ENCODE results near the gene CHIC1. TPM values are rescaled to one million over a fixed set of nuclear protein-coding genes. Genes with fewer than 3 reads are reported as not detected.

The CHIC1 gene
- total RNA-seq, 4 donors from 2014 or later = 1.8 to 6.6 (median 4.8) TPM

DNA sequence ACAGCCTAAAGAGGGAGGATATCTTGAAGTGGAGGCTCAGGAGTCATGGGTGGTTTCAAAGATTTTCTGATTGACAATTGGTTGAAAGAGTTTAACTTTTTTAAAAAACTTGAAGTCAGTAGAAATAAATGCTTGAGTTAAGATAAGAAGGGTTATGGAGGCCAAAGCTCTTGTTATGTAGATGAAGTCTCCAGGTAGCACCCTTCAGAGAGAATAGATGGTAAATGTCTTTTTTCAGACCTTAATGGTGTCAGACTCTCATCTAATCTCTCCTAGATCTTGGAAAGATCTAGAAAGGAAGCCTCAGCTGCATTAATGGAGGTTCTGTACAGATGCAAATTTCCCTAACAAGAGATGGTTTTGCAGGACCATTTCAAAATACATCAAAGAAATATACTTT lies 6.8 kb upstream of the CHIC1 start:
- no peaks in the 10 kb centered on the region for H3K36me3 ChIP-seq
- no peaks in the 10 kb centered on the region for H3K27me3 ChIP-seq
- DNase-seq = no peak
- no peaks in the 10 kb centered on the region for H3K4me1 ChIP-seq
- no peak overlapping the region for H3K27ac ChIP-seq
- ATAC-seq = no peak
- intact Hi-C loops (cut with DNase I; ENCODE audit: low total_unique reads) (no loop called here), in situ Hi-C loops (cut with MboI; ENCODE audit: low sequenced_read_pairs in 4 of 4) (no loop called here)
- no peak overlapping the region for H3K4me3 ChIP-seq
- no peak for TF ChIP-seq POLR2A (IDR thresholded peaks at IDR 0.05)
- TF ChIP-seq, protein P1, sequence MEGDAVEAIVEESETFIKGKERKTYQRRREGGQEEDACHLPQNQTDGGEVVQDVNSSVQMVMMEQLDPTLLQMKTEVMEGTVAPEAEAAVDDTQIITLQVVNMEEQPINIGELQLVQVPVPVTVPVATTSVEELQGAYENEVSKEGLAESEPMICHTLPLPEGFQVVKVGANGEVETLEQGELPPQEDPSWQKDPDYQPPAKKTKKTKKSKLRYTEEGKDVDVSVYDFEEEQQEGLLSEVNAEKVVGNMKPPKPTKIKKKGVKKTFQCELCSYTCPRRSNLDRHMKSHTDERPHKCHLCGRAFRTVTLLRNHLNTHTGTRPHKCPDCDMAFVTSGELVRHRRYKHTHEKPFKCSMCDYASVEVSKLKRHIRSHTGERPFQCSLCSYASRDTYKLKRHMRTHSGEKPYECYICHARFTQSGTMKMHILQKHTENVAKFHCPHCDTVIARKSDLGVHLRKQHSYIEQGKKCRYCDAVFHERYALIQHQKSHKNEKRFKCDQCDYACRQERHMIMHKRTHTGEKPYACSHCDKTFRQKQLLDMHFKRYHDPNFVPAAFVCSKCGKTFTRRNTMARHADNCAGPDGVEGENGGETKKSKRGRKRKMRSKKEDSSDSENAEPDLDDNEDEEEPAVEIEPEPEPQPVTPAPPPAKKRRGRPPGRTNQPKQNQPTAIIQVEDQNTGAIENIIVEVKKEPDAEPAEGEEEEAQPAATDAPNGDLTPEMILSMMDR (IDR thresholded peaks at IDR 0.05 in 4 of 5, conservative IDR thresholded peaks at IDR 0.05 in 1 of 5) = no peak
- H3K9me3 ChIP-seq = no peaks in the 10 kb centered on the region

DNA sequence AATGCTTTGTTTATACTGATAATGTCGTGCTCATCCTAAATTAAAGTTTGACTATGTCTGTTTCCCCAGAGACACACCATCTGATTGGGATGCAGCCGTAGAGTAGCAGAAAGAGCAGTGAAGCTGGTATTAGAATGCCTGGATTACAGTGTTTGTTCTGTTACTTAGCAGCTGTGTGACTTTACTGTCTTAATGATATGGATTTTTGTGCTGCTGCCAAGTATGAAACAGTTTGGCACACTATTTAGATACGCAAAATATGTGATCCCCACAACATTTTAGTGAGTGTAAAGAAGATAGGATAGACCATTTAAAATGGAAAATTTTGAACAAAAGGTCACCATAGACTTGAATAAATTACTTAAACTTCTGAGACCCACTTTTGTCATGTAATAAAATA lies 1.2 kb upstream of the CHIC1 start:
- Histone ChIP-seq H3K27ac (no peak overlapping the region), H3K4me3 (no peak overlapping the region), H3K9me3 (no peaks in the 10 kb centered on the region), H3K27me3 (no peaks in the 10 kb centered on the region), H3K36me3 (no peaks in the 10 kb centered on the region), H3K4me1 (no peaks in the 10 kb centered on the region)
- in situ Hi-C loops (cut with MboI; ENCODE audit: low sequenced_read_pairs in 4 of 4) = no loop called here
- no peak for ATAC-seq
- DNase-seq = no peak
- no peak for TF ChIP-seq POLR2A (IDR thresholded peaks at IDR 0.05)
- TF ChIP-seq, protein P1 (IDR thresholded peaks at IDR 0.05 in 4 of 5, conservative IDR thresholded peaks at IDR 0.05 in 1 of 5) = no peak
- intact Hi-C loops (cut with DNase I; ENCODE audit: low total_unique reads) = no loop called here

DNA sequence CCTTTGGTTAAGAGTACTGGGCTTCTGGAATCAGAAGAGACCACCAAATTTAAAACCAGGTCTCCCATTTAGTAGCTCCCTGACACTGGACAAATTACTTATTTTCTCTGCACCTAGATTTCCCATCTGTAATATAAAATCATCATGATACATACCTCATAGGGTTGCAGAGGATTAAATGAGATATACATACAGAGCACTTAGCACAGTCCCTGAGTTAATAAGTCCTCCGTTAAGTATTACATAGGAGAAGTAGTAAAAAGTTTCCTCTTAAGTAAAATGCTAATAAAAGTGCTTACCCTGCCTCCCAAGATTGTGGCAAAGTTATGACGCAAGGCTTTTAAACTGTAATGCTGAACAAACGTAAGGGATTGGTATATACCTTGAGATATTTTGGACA lies 539 bp upstream of the CHIC1 start:
- H3K4me1 ChIP-seq = no peaks in the 10 kb centered on the region
- intact Hi-C loops (cut with DNase I; ENCODE audit: low total_unique reads) (no loop called here), in situ Hi-C loops (cut with MboI; ENCODE audit: low sequenced_read_pairs in 4 of 4) (no loop called here)
- ATAC-seq (peak in 1 of 2 donors; percentile 14), DNase-seq (no peak)
- no peaks in the 10 kb centered on the region for H3K36me3 ChIP-seq
- no peak for TF ChIP-seq POLR2A (IDR thresholded peaks at IDR 0.05)
- TF ChIP-seq, protein P1 (IDR thresholded peaks at IDR 0.05 in 4 of 5, conservative IDR thresholded peaks at IDR 0.05 in 1 of 5) = no peak
- H3K9me3 ChIP-seq = no peaks in the 10 kb centered on the region
- no peaks in the 10 kb centered on the region for H3K27me3 ChIP-seq
- peak overlapping the region; percentile 52 to 66 (median 62) for H3K4me3 ChIP-seq
- H3K27ac ChIP-seq = peak overlapping the region in 3 of 4 donors; percentile 67 to 74 (median 74)

DNA sequence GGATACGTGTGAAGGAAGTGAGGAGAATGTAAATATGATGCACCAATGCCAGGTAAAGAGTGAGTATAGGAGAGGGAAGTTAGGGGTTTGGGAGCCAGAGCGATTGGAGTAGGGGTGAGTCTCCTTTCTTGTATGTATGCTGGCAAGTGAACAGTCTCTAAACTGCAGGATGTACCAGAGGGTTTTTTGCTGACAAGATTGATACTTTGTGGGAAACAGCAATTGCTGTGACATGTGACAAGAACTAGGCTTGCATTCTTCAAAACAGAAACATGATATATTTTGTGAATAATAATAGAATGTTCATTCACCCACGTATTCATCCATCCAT lies 706 bp downstream of the CHIC1 start:
- TF ChIP-seq POLR2A (IDR thresholded peaks at IDR 0.05) = no peak
- TF ChIP-seq, protein P1 (IDR thresholded peaks at IDR 0.05 in 4 of 5, conservative IDR thresholded peaks at IDR 0.05 in 1 of 5) = no peak
- peak overlapping the region; percentile 39 to 74 (median 70) for H3K27ac ChIP-seq
- H3K4me3 ChIP-seq = peak overlapping the region; percentile 52 to 66 (median 62)
- H3K9me3 ChIP-seq = no peaks in the 10 kb centered on the region
- no peak for DNase-seq
- no peaks in the 10 kb centered on the region for H3K27me3 ChIP-seq
- in situ Hi-C loops (cut with MboI; ENCODE audit: low sequenced_read_pairs in 4 of 4) = no loop called here
- no peaks in the 10 kb centered on the region for H3K4me1 ChIP-seq
- peak in 1 of 2 donors; percentile 24 for ATAC-seq
- H3K36me3 ChIP-seq = no peaks in the 10 kb centered on the region
- intact Hi-C loops (cut with DNase I; ENCODE audit: low total_unique reads) = no loop called here

DNA sequence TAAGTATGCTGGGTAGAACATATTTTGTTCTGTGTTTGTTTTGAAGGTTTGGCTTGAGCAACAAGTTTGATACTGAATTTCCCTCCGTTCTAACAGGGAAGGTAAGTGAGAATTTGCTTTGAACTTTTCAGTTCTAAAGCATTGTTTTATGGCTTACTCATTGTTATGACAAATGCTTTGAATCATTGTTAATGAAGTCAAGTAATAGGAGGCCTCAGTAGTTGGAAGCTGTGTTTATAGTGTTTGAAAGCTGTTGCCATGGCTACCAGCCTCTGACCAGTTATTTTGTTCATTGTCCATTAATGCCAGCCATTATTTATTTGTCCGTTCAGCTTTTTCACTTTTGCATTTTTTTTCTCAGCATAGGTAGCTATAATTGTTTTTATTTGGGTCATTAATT lies 14.4 kb downstream of the CHIC1 start:
- ATAC-seq = no peak
- TF ChIP-seq, protein P1 (IDR thresholded peaks at IDR 0.05 in 4 of 5, conservative IDR thresholded peaks at IDR 0.05 in 1 of 5) = no peak
- TF ChIP-seq POLR2A (IDR thresholded peaks at IDR 0.05) = no peak
- in situ Hi-C loops (cut with MboI; ENCODE audit: low sequenced_read_pairs in 4 of 4) = no loop called here

More for the DNA sequence above, 14.4 kb downstream of the CHIC1 start:
- Histone ChIP-seq H3K27me3 (peaks cover 0 to 3% (median 0%) of the 10 kb centered on the region in 3 donors), H3K4me3 (no peak overlapping the region), H3K27ac (no peak overlapping the region), H3K36me3 (no peaks in the 10 kb centered on the region), H3K9me3 (no peaks in the 10 kb centered on the region), H3K4me1 (no peaks in the 10 kb centered on the region)
- intact Hi-C loops (cut with DNase I; ENCODE audit: low total_unique reads) = no loop called here
- DNase-seq = no peak

All from gastrocnemius medialis (tissue), 4 donors.